ENCODE data around the gene CXorf65. TPM values are rescaled to one million over a fixed set of nuclear protein-coding genes. Genes with fewer than 3 reads are reported as not detected.
A peak's percentile ranks its signal among the peaks of the same experiment; 100 is the strongest.

CXorf65 gene
- total RNA-seq, 1 donor from 2014 or later: 17.1 TPM

DNA sequence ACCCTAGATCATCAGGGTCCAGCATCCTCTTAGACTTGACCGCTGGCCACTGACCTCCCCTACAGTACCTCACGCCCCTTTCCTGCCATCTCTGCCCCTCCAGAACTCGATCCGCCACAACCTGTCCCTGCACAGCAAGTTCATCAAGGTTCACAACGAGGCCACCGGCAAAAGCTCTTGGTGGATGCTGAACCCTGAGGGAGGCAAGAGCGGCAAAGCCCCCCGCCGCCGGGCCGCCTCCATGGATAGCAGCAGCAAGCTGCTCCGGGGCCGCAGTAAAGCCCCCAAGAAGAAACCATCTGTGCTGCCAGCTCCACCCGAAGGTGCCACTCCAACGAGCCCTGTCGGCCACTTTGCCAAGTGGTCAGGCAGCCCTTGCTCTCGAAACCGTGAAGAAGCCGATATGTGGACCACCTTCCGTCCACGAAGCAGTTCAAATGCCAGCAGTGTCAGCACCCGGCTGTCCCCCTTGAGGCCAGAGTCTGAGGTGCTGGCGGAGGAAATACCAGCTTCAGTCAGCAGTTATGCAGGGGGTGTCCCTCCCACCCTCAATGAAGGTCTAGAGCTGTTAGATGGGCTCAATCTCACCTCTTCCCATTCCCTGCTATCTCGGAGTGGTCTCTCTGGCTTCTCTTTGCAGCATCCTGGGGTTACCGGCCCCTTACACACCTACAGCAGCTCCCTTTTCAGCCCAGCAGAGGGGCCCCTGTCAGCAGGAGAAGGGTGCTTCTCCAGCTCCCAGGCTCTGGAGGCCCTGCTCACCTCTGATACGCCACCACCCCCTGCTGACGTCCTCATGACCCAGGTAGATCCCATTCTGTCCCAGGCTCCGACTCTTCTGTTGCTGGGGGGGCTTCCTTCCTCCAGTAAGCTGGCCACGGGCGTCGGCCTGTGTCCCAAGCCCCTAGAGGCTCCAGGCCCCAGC lies 5.7 kb downstream of the CXorf65 start:
- Mint-ChIP-seq H3K4me3 (no peak overlapping the region), H3K4me1 (ENCODE audit: low read depth) (peaks cover 58% of the 10 kb centered on the region), H3K9me3 (no peaks in the 10 kb centered on the region), H3K36me3 (ENCODE audit: low read depth) (peaks cover 19% of the 10 kb centered on the region), H3K27ac (no peak overlapping the region), H3K27me3 (ENCODE audit: insufficient read depth) (peaks cover 2% of the 10 kb centered on the region)
- intact Hi-C loops (cut with micrococcal nuclease): no loop called here
- no peak for DNase-seq (ENCODE audit: low spot score)

GRCh38 chrX:71099736-71100135 lies 6.8 kb downstream of the CXorf65 start:
- H3K9me3 Mint-ChIP-seq: no peaks in the 10 kb centered on the region
- intact Hi-C loops (cut with micrococcal nuclease): loop anchor here (10.0 kb wide), 1 partner anchor 645 kb away; no protein-coding TSS in a partner anchor
- peaks cover 14% of the 10 kb centered on the region for H3K36me3 Mint-ChIP-seq (ENCODE audit: low read depth)
- no peak overlapping the region for H3K4me3 Mint-ChIP-seq
- H3K27me3 Mint-ChIP-seq (ENCODE audit: insufficient read depth): peaks cover 6% of the 10 kb centered on the region
- H3K4me1 Mint-ChIP-seq (ENCODE audit: low read depth): peaks cover 61% of the 10 kb centered on the region
- H3K27ac Mint-ChIP-seq: no peak overlapping the region
- DNase-seq (ENCODE audit: low spot score): no peak

DNA sequence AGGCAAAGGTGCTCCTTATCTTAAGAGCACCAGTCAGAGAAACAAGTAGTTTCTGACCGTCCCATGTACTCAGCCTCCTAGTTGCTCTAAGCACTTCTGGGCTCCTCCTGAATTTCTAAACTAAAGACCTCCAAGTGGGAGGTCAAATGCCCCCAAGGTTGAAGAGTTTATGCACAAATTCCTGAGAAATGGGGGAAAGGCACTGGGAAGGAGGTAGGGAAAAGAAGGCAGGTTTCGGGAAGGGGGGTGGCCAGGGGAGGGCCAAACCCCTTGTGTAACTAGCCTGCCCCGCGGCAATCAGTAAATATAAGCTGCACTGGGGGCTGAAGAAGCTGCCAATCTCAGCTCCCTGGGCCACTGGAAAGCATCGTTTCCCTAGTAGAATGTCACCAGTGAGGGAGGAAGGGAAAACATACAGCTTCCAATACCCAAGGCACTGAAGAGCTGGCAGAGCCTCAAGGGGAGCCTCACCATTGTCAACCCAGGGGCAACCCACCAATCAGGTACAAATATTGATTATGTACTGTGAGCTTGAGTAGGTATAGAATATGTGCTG lies 7.5 kb downstream of the CXorf65 start:
- Mint-ChIP-seq H3K27ac (no peak overlapping the region), H3K36me3 (ENCODE audit: low read depth) (peaks cover 8% of the 10 kb centered on the region), H3K9me3 (no peaks in the 10 kb centered on the region), H3K27me3 (ENCODE audit: insufficient read depth) (peaks cover 6% of the 10 kb centered on the region), H3K4me3 (no peak overlapping the region), H3K4me1 (ENCODE audit: low read depth) (peaks cover 54% of the 10 kb centered on the region)
- intact Hi-C loops (cut with micrococcal nuclease): loop anchor here (1.0 to 10.0 kb wide), 3 partner anchors 30 to 644 kb away; no protein-coding TSS in a partner anchor
- no peak for DNase-seq (ENCODE audit: low spot score)

GRCh38 chrX:71098302-71098701 lies 8.2 kb downstream of the CXorf65 start:
- DNase-seq (ENCODE audit: low spot score): peak; percentile 53
- H3K27me3 Mint-ChIP-seq (ENCODE audit: insufficient read depth): peaks cover 8% of the 10 kb centered on the region
- no peak overlapping the region for H3K4me3 Mint-ChIP-seq
- H3K27ac Mint-ChIP-seq: no peak overlapping the region
- H3K36me3 Mint-ChIP-seq (ENCODE audit: low read depth): peaks cover 4% of the 10 kb centered on the region
- peaks cover 48% of the 10 kb centered on the region for H3K4me1 Mint-ChIP-seq (ENCODE audit: low read depth)
- no peaks in the 10 kb centered on the region for H3K9me3 Mint-ChIP-seq
- intact Hi-C loops (cut with micrococcal nuclease): loop anchor here (1.0 to 10.0 kb wide), 3 partner anchors 31 to 644 kb away; no protein-coding TSS in a partner anchor

- intact Hi-C loops (cut with micrococcal nuclease): loop anchor here (1.0 to 10.0 kb wide), 3 partner anchors 8 to 642 kb away; partner anchors contain the start of gene IL2RG
- Mint-ChIP-seq H3K27ac (no peak overlapping the region), H3K27me3 (ENCODE audit: insufficient read depth) (peaks cover 8% of the 10 kb centered on the region), H3K4me3 (peak overlapping the region; percentile 93), H3K4me1 (ENCODE audit: low read depth) (peaks cover 36% of the 10 kb centered on the region), H3K36me3 (ENCODE audit: low read depth) (peaks cover 4% of the 10 kb centered on the region), H3K9me3 (no peaks in the 10 kb centered on the region)
- DNase-seq (ENCODE audit: low spot score): no peak
Observed at GRCh38 chrX:71096760-71097032, 9.8 kb downstream of the CXorf65 start.

DNA sequence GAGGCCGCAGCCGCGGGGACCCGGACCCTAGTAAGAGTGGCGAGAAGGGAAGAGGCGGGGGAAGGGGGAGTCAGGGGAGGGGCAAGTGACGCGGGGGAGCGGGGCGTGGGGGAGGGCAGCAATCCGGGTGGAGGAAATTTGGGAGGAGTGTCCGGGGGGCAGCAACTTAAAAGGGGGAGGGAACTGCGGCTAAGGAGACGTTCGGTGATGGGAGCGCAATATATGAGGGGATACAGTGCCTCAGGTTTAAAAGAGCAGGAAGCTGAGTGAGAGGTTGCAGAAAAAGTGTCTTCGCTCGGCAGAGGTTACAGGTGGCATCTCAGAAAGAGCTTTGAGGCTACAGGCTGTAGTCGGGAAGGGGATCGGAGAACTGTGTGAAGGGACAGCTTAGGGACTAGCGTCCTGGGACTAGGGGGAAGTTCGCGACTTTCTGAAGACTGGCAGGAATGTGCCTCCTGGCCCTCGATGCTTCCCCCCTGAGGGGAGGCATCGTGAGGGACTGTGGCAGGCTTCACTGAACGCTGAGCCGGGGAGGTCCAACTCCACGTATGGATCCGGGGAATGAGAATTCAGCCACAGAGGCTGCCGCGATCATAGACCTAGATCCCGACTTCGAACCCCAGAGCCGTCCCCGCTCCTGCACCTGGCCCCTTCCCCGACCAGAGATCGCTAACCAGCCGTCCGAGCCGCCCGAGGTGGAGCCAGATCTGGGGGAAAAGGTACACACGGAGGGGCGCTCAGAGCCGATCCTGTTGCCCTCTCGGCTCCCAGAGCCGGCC lies 10.4 kb downstream of the CXorf65 start:
- Mint-ChIP-seq H3K27ac (peak overlapping the region; percentile 80), H3K27me3 (ENCODE audit: insufficient read depth) (peaks cover 8% of the 10 kb centered on the region), H3K4me1 (ENCODE audit: low read depth) (peaks cover 36% of the 10 kb centered on the region), H3K36me3 (ENCODE audit: low read depth) (no peaks in the 10 kb centered on the region), H3K9me3 (no peaks in the 10 kb centered on the region), H3K4me3 (peak overlapping the region; percentile 93)
- intact Hi-C loops (cut with micrococcal nuclease): loop anchor here (1.0 to 10.0 kb wide), 7 partner anchors 8 to 641 kb away; partner anchors contain the start of genes IL2RG, MED12, NONO and SNX12
- DNase-seq (ENCODE audit: low spot score): no peak

DNA sequence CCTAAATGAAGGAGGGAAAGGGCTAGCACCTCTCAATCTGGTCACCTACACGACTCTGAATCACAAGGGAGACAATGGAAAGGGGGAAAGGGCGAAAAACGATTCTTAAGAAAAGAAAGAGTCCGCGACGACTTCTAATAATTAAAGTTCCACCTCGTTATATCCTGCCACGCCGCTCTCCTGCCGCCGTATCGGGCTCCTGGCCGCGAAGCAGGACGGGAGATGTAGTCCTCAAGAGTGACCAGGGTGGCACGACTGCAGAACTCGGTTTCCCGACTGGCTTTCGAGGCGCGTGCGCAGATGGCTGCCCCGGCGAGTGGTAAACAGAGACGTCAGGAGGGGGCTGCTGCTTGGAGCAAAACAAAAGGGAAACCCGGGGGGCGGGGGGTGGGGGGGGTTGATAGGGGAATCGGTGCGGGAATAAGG lies 11.0 kb downstream of the CXorf65 start, which contains the start of gene FOXO4:
TSS of gene FOXO4 (plus strand) at position 297 of the 426 bp plus-strand sequence. CDS start 678 bp downstream, outside the sequence.
- no peaks in the 10 kb centered on the region for H3K9me3 Mint-ChIP-seq
- H3K4me1 Mint-ChIP-seq (ENCODE audit: low read depth): peaks cover 34% of the 10 kb centered on the region
- peaks cover 8% of the 10 kb centered on the region for H3K27me3 Mint-ChIP-seq (ENCODE audit: insufficient read depth)
- peak within 1 kb of the TSS; percentile 93 for H3K4me3 Mint-ChIP-seq
- peak within 1 kb of the TSS; percentile 91 for H3K27ac Mint-ChIP-seq
- intact Hi-C loops (cut with micrococcal nuclease): loop anchor here (1.0 to 10.0 kb wide), 5 partner anchors 23 to 641 kb away; partner anchors contain the start of genes MED12, NONO, SNX12 and TAF1
- no peaks in the 10 kb centered on the region for H3K36me3 Mint-ChIP-seq (ENCODE audit: low read depth)
- DNase-seq (ENCODE audit: low spot score): peak; percentile 81

GRCh38 chrX:71095033-71095432 lies 11.5 kb downstream of the CXorf65 start:
- intact Hi-C loops (cut with micrococcal nuclease): loop anchor here (1.0 to 10.0 kb wide), 5 partner anchors 23 to 640 kb away; partner anchors contain the start of genes MED12, NONO, SNX12 and TAF1
- H3K27me3 Mint-ChIP-seq (ENCODE audit: insufficient read depth): peaks cover 8% of the 10 kb centered on the region
- H3K36me3 Mint-ChIP-seq (ENCODE audit: low read depth): no peaks in the 10 kb centered on the region
- H3K9me3 Mint-ChIP-seq: no peaks in the 10 kb centered on the region
- H3K4me3 Mint-ChIP-seq: peak overlapping the region; percentile 93
- peak overlapping the region; percentile 91 for H3K27ac Mint-ChIP-seq
- no peak for DNase-seq (ENCODE audit: low spot score)
- H3K4me1 Mint-ChIP-seq (ENCODE audit: low read depth): peaks cover 31% of the 10 kb centered on the region

DNA sequence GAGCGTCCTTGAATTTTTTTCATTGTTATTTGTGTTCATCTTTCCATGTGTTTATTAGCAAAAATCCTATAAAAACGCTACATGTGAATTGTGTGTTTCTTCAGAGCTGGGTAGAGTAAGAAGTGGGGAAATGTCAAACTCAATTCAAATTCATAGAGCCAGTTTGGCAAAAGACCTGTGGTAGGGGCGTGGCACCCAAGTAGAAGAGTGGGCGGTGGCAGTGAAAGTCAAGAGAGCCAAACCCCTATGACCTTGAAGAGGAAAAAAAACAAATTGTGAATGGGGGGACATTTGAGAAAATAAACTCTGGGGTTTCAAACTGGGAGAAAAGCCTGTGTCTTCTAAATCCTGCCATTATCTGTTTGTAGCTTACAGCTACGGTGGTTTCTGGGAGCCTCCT lies 15.3 kb downstream of the CXorf65 start:
- H3K4me1 Mint-ChIP-seq (ENCODE audit: low read depth): peaks cover 9% of the 10 kb centered on the region
- no peak overlapping the region for H3K27ac Mint-ChIP-seq
- H3K27me3 Mint-ChIP-seq (ENCODE audit: insufficient read depth): peaks cover 8% of the 10 kb centered on the region
- H3K4me3 Mint-ChIP-seq: no peak overlapping the region
- no peaks in the 10 kb centered on the region for H3K36me3 Mint-ChIP-seq (ENCODE audit: low read depth)
- DNase-seq (ENCODE audit: low spot score): no peak
- no peaks in the 10 kb centered on the region for H3K9me3 Mint-ChIP-seq
- intact Hi-C loops (cut with micrococcal nuclease): loop anchor here (10.0 kb wide), 1 partner anchor 636 kb away; no protein-coding TSS in a partner anchor

- no peak overlapping the region for H3K27ac Mint-ChIP-seq
- no peak for DNase-seq (ENCODE audit: low spot score)
- no peaks in the 10 kb centered on the region for H3K36me3 Mint-ChIP-seq (ENCODE audit: low read depth)
- intact Hi-C loops (cut with micrococcal nuclease): no loop called here
- no peaks in the 10 kb centered on the region for H3K9me3 Mint-ChIP-seq
- no peaks in the 10 kb centered on the region for H3K4me1 Mint-ChIP-seq (ENCODE audit: low read depth)
- H3K27me3 Mint-ChIP-seq (ENCODE audit: insufficient read depth): no peaks in the 10 kb centered on the region
- no peak overlapping the region for H3K4me3 Mint-ChIP-seq
Observed at GRCh38 chrX:71085900-71086299, 20.6 kb downstream of the CXorf65 start.

DNA sequence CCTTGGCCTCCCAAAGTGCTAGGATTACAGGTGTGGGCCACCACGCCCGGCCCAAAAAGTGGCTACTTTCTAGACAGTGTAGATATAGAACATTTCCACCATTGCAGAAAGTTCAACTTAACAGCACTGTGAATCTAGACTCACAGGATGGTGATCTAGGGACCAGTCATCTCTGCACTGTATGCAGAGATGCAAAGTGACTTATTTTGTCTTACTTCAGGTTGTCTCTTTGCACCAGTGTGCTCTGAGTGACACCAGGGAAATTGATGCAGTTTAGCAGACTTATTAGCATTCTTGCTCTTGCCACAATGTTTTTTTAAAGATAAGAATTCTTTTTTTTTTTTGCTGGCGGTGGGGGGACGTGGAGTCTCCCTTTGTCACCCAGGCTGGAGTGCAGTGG lies 23.7 kb downstream of the CXorf65 start:
- no peak for DNase-seq (ENCODE audit: low spot score)
- H3K27ac Mint-ChIP-seq: no peak overlapping the region
- intact Hi-C loops (cut with micrococcal nuclease): no loop called here
- H3K27me3 Mint-ChIP-seq (ENCODE audit: insufficient read depth): no peaks in the 10 kb centered on the region
- H3K4me3 Mint-ChIP-seq: no peak overlapping the region
- no peaks in the 10 kb centered on the region for H3K36me3 Mint-ChIP-seq (ENCODE audit: low read depth)
- H3K9me3 Mint-ChIP-seq: no peaks in the 10 kb centered on the region
- no peaks in the 10 kb centered on the region for H3K4me1 Mint-ChIP-seq (ENCODE audit: low read depth)

- no peaks in the 10 kb centered on the region for H3K4me1 Mint-ChIP-seq (ENCODE audit: low read depth)
- intact Hi-C loops (cut with micrococcal nuclease): no loop called here
- no peak overlapping the region for H3K4me3 Mint-ChIP-seq
- no peak for DNase-seq (ENCODE audit: low spot score)
- H3K9me3 Mint-ChIP-seq: no peaks in the 10 kb centered on the region
- no peaks in the 10 kb centered on the region for H3K27me3 Mint-ChIP-seq (ENCODE audit: insufficient read depth)
- no peaks in the 10 kb centered on the region for H3K36me3 Mint-ChIP-seq (ENCODE audit: low read depth)
- H3K27ac Mint-ChIP-seq: no peak overlapping the region
Observed at GRCh38 chrX:71082124-71082647, 24.4 kb downstream of the CXorf65 start.
